Muscle layer of duodenum (tissue), 2 donors: ENCODE data around the gene COL15A1.
"Not testable (repeated sequence)": the region's sequence is repeated elsewhere in the genome, so short reads cannot be mapped to it uniquely, and the experiment has no call there.

ENCODE experiments used
- H3K27ac ChIP-seq: one replicate; pipeline ENCODE4 v1.7.0; 2013; ENCODE audit warnings: mild to moderate bottlenecking, low read length
- H3K27me3 ChIP-seq: one replicate; pipeline ENCODE4 v1.7.0; 2013; ENCODE audit warnings: low read depth, mild to moderate bottlenecking, control low read depth, low read length
- H3K36me3 ChIP-seq, 2 donors: one replicate each; pipeline ENCODE4 v1.7.0; 2013; ENCODE audit warnings: low read length in 2 of 2, control low read depth in 1 of 2, mild to moderate bottlenecking in 1 of 2; ENCODE audit not compliant: insufficient read depth in 2 of 2, control insufficient read depth in 1 of 2
- H3K4me1 ChIP-seq, 2 donors: one replicate each; pipeline ENCODE4 v1.7.0; 2013; ENCODE audit warnings: low read length in 2 of 2, mild to moderate bottlenecking in 2 of 2, control low read depth in 1 of 2, moderate library complexity in 1 of 2; ENCODE audit not compliant: insufficient read depth in 2 of 2, control insufficient read depth in 1 of 2
- H3K4me3 ChIP-seq, 2 donors: one replicate each; pipeline ENCODE4 v1.7.0; 2013; ENCODE audit warnings: low read length in 2 of 2, low read depth in 1 of 2, mild to moderate bottlenecking in 1 of 2
- H3K9me3 ChIP-seq, 2 donors: one replicate each; pipeline ENCODE4 v1.7.0; 2013; ENCODE audit warnings: low read length in 2 of 2, control low read depth in 1 of 2, mild to moderate bottlenecking in 1 of 2; ENCODE audit not compliant: control insufficient read depth in 1 of 2
- donor health status: healthy.

COL15A1 gene

DNA sequence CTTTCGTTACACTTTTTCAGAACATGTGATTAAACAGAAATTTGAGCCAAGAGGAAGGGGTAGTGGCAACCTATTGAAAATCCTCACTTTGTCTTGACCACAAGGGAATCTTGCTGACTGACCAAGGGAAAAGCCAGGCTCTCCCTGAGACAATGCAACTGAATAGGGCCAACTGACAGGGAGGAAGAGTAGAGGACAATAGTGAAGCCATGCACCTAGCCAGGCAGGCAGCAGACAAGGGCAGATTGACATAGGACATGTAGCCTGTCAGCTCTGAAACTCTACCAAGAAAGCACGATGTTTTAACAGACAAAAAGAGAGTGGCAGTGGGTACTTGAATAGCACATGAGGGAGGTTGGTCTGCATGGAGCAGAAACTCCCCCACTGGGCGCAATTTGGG, 152.7 kb downstream of the COL15A1 start:
- H3K27me3 ChIP-seq, result no peaks in the 10 kb centered on the region
- H3K36me3 ChIP-seq, result no peaks in the 10 kb centered on the region
- H3K4me3 ChIP-seq, result no peak overlapping the region
- no peaks in the 10 kb centered on the region for H3K4me1 ChIP-seq
- no peak overlapping the region for H3K27ac ChIP-seq
- H3K9me3 ChIP-seq, result no peaks in the 10 kb centered on the region

DNA sequence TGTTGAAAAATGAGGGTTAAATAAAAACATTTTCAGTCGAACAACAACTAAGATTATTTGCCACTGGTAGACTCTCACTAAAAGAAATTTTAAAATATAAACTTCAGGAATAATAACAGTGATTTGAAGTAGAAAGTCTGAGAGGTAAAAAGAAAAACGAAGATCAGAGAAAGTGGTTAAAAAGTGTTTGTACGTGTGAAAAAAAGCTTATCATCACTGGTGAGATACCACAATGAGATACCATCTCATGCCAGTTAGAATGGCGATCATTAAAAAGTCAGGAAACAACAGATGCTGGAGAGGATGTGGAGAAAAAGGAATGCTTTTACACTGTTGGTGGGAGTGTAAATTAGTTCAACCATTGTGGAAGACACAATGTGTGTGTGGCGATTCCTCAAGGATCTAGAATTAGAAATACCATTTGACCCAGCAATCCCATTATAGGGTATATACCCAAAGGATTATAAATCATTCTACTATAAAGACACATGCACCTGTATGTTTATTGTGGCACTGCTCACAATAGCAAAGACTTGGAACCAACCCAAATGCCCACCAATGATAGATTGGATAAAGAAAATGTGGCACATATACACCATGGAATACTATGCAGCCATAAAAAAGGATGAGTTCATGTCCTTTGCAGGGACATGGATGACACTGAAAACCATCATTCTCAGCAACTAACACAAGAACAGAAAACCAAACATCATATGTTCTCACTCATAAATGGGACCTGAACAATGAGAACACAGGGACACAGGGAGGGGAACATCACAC, 156.3 kb downstream of the COL15A1 start:
- not testable (repeated sequence) for H3K9me3 ChIP-seq, H3K27me3 ChIP-seq, H3K27ac ChIP-seq, H3K36me3 ChIP-seq, H3K4me3 ChIP-seq
- peaks cover 11 to 15% of the 10 kb centered on the region in 2 donors for H3K4me1 ChIP-seq

- Histone ChIP-seq H3K27ac (no peak overlapping the region), H3K27me3 (no peaks in the 10 kb centered on the region), H3K4me3 (no peak overlapping the region), H3K4me1 (peaks cover 11 to 16% of the 10 kb centered on the region in 2 donors), H3K36me3 (no peaks in the 10 kb centered on the region), H3K9me3 (no peaks in the 10 kb centered on the region)
Observed at GRCh38 chr9:99101271-99101670, 157.6 kb downstream of the COL15A1 start.

GRCh38 chr9:99101812-99102211, 158.1 kb downstream of the COL15A1 start:
- H3K4me1 ChIP-seq, result peaks cover 11 to 22% of the 10 kb centered on the region in 2 donors
- no peaks in the 10 kb centered on the region for H3K36me3 ChIP-seq
- H3K4me3 ChIP-seq, result no peak overlapping the region
- H3K27me3 ChIP-seq, result no peaks in the 10 kb centered on the region
- H3K9me3 ChIP-seq, result no peaks in the 10 kb centered on the region
- no peak overlapping the region for H3K27ac ChIP-seq

- Histone ChIP-seq H3K36me3 (no peaks in the 10 kb centered on the region), H3K27me3 (no peaks in the 10 kb centered on the region), H3K4me3 (peak overlapping the region; percentile 72 to 75), H3K4me1 (peaks cover 16 to 36% of the 10 kb centered on the region in 2 donors), H3K27ac (peak overlapping the region; percentile 72), H3K9me3 (no peaks in the 10 kb centered on the region)
Observed at GRCh38 chr9:99103054-99103895, 159.6 kb downstream of the COL15A1 start.

- H3K4me1 ChIP-seq, result peaks cover 19 to 42% of the 10 kb centered on the region in 2 donors
- H3K27ac ChIP-seq, result peak overlapping the region; percentile 72
- no peaks in the 10 kb centered on the region for H3K27me3 ChIP-seq
- no peaks in the 10 kb centered on the region for H3K9me3 ChIP-seq
- H3K36me3 ChIP-seq, result no peaks in the 10 kb centered on the region
- peak overlapping the region; percentile 72 to 75 for H3K4me3 ChIP-seq
Observed at GRCh38 chr9:99103901-99104458, 160.3 kb downstream of the COL15A1 start.

- Histone ChIP-seq H3K9me3 (no peaks in the 10 kb centered on the region), H3K4me1 (peaks cover 19 to 47% of the 10 kb centered on the region in 2 donors), H3K36me3 (no peaks in the 10 kb centered on the region), H3K4me3 (peak within 1 kb of the TSS; percentile 75 to 83), H3K27ac (peak within 1 kb of the TSS; percentile 76), H3K27me3 (no peaks in the 10 kb centered on the region)
Observed at GRCh38 chr9:99104459-99105151, 160.9 kb downstream of the COL15A1 start, which contains the start of gene TGFBR1. Gene TGFBR1 (plus strand): TSS chr9:99105113. CDS start chr9:99105206, 93 bp downstream.

- Histone ChIP-seq H3K27ac (peak overlapping the region; percentile 76), H3K36me3 (no peaks in the 10 kb centered on the region), H3K4me3 (peak overlapping the region; percentile 64 to 83), H3K27me3 (no peaks in the 10 kb centered on the region), H3K9me3 (no peaks in the 10 kb centered on the region), H3K4me1 (peaks cover 19 to 52% of the 10 kb centered on the region in 2 donors)
Observed at GRCh38 chr9:99105152-99106043, 161.7 kb downstream of the COL15A1 start.

- Histone ChIP-seq H3K4me3 (peak overlapping the region; percentile 64 to 83), H3K4me1 (peaks cover 19 to 52% of the 10 kb centered on the region in 2 donors), H3K27ac (peak overlapping the region; percentile 76), H3K27me3 (no peaks in the 10 kb centered on the region), H3K9me3 (no peaks in the 10 kb centered on the region), H3K36me3 (no peaks in the 10 kb centered on the region)
Observed at GRCh38 chr9:99106044-99106375, 162.3 kb downstream of the COL15A1 start.

- Histone ChIP-seq H3K27me3 (no peaks in the 10 kb centered on the region), H3K36me3 (no peaks in the 10 kb centered on the region), H3K4me3 (peak overlapping the region; percentile 64 to 83), H3K4me1 (peaks cover 20 to 62% of the 10 kb centered on the region in 2 donors), H3K9me3 (no peaks in the 10 kb centered on the region), H3K27ac (peak overlapping the region; percentile 34)
Observed at GRCh38 chr9:99107421-99107820, 163.7 kb downstream of the COL15A1 start.
